ENCODE measurements around the gene UNC13A.

The UNC13A gene

DNA sequence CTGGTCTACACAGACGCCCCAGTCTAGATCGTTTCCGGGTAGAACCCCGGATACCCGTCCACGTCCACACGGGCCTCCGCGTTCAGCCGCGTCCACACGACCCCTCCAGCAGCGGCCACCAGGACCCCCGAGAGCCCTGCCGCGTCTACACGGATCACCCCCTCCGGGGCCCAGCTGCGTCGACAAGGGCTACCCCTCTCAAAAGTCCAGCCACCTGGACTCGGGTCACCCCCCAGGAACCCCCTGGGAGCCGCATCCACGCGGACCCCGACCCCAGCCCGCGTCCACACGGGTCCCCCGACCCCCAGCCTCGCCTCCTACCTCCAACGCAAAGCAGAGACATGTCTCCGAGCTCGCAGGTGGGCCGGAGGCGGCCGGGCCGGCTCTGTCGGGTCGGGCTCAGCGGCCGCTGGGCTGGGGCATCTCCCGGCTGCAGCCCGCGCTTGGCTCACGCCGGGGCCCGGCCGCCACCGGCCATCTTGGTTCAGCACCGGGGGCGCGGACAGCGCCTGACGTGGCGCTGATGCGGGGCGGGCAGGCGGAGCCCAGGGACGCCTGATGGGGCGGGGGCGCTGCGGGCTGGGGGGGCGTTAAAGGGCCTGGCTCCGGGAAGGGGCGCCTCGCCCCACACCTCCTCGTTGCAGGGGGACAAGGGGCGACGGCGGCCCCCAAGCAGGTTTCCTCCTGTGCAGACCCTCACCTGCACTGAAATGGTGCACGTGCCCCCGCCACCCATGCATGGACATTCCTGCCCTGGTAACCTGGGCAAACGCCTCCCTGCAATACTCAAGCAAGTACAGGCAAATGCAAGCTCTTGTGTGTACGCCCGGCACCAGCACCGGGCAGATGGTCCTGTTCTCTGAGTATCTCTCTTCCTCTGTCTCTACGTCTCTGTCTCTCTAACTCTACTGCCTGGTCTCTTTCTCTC is at the start of gene UNC13A:
UNC13A (minus strand) TSS at position 498 of the 928 bp plus-strand sequence; CDS start at position 343, 155 bp downstream.
- DNase-seq, result no peak

DNA sequence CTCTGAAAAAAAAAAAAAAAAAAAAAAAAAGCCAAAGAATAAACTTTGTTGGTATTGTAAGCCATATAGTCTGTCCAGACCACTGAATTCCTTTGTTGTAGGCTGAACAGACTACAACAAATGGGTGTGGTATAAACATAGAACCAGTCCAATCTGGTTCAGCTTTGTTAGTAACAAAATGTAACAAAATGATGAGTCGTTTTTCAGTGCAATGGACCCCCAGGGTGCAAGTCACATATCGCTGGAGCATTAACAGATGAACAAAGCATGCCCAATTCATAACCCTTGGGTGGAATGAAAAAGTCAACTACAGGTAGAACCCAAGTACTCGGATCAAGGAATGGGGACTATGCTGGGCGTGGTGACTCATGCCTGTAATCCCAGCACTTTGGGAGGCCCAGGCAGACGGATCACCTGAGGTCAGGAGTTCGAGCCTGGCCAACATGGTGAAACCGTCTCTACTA is 49.6 kb upstream of the UNC13A start:
- DNase-seq, result no peak

DNA sequence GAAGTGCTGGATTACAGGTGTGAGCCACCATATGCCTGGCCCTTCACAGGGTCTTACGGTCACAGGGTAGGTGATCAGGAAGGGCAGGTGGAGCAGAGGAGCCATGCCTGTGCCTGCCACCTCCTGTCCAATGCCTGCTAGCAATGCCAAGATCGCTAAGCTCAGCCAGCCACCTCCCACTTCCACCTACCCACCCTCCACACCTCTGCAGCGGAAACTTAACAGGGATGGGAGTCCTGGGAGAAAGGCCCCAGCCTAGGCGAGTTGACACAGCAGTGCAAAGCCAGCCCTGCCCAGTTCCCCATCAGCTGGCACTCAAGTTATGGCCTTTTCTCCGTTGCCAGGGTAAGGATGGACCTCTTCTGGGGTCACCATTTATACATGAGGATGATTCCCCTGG is 47.3 kb upstream of the UNC13A start:
- no peak for DNase-seq

DNA sequence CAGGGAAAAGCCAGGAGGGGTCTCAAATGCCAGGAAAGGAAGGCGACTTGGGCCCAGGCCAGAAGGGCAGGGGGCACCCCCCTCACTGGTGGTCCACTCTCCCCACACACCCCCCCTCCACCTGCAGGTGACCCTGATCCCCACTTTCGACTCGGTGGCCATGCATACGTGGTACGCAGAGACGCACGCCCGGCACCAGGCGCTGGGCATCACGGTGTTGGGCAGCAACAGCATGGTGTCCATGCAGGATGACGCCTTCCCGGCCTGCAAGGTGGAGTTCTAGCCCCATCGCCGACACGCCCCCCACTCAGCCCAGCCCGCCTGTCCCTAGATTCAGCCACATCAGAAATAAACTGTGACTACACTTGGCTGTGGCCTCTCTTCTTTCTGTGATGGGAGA is 46.0 kb upstream of the UNC13A start:
- DNase-seq, result no peak

DNA sequence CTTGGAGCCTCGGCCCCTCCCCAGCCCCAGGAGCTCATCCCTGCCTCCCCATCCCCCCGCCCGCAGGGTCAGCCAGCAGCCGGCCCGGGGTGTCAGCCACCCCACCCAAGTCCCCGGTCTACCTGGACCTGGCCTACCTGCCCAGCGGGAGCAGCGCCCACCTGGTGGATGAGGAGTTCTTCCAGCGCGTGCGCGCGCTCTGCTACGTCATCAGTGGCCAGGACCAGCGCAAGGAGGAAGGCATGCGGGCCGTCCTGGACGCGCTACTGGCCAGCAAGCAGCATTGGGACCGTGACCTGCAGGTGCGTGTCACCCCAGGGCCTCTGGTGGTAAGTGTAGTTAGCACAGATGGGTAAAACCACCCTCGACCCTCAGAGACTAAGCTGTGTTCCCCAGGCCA is 45.0 kb upstream of the UNC13A start:
- no peak for DNase-seq

DNA sequence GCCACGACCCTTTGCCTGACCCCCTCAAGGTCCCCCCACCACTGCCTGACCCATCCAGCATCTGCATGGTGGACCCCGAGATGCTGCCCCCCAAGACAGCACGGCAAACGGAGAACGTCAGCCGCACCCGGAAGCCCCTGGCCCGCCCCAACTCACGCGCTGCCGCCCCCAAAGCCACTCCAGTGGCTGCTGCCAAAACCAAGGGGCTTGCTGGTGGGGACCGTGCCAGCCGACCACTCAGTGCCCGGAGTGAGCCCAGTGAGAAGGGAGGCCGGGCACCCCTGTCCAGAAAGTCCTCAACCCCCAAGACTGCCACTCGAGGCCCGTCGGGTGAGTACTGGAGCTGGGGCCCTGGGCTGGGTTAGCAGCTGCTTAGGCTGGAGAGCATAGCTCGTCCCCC is 39.7 kb upstream of the UNC13A start:
- no peak for DNase-seq

DNA sequence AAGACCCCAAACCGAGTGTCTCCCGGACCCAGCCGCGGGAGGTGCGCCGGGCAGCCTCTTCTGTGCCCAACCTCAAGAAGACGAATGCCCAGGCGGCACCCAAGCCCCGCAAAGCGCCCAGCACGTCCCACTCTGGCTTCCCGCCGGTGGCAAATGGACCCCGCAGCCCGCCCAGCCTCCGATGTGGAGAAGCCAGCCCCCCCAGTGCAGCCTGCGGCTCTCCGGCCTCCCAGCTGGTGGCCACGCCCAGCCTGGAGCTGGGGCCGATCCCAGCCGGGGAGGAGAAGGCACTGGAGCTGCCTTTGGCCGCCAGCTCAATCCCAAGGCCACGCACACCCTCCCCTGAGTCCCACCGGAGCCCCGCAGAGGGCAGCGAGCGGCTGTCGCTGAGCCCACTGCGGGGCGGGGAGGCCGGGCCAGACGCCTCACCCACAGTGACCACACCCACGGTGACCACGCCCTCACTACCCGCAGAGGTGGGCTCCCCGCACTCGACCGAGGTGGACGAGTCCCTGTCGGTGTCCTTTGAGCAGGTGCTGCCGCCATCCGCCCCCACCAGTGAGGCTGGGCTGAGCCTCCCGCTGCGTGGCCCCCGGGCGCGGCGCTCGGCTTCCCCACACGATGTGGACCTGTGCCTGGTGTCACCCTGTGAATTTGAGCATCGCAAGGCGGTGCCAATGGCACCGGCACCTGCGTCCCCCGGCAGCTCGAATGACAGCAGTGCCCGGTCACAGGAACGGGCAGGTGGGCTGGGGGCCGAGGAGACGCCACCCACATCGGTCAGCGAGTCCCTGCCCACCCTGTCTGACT is 39.0 kb upstream of the UNC13A start:
- no peak for DNase-seq

DNA sequence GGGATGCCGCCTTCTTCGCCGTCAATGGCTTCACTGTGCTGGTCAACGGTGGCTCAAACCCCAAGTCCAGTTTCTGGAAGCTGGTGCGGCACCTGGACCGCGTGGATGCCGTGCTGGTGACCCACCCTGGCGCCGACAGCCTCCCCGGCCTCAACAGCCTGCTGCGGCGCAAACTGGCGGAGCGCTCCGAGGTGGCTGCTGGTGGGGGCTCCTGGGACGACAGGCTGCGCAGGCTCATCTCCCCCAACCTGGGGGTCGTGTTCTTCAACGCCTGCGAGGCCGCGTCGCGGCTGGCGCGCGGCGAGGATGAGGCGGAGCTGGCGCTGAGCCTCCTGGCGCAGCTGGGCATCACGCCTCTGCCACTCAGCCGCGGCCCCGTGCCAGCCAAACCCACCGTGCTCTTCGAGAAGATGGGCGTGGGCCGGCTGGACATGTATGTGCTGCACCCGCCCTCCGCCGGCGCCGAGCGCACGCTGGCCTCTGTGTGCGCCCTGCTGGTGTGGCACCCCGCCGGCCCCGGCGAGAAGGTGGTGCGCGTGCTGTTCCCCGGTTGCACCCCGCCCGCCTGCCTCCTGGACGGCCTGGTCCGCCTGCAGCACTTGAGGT is 38.1 kb upstream of the UNC13A start:
- no peak for DNase-seq

DNA sequence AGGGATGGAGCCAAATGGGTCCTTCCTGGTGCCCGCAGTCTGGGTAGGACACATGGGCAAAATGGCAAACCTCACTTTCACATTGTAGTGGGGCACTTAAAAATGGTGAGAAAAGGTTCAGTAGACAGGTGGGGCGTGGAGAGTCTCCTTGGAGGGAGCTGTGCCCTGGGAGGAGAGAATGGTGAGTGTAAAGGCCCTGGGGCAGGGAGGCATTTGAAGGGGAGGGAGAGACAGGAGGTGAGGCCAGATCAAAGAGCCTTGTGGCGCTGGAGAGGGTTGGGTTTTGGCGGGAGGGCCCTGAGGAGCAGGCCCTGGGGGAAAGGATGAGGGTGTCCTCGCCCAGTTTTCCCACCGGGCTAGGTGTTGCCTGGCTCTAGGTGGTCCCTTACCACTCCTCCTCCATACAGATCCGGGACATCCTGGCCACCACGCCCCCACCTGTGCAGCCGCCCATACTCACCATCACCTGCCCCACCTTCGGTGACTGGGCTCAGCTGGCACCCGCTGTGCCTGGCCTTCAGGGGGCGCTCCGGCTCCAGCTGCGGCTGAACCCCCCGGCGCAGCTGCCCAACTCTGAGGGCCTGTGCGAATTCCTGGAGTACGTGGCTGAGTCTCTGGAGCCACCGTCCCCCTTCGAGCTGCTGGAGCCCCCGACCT is 37.4 kb upstream of the UNC13A start:
- no peak for DNase-seq

DNA sequence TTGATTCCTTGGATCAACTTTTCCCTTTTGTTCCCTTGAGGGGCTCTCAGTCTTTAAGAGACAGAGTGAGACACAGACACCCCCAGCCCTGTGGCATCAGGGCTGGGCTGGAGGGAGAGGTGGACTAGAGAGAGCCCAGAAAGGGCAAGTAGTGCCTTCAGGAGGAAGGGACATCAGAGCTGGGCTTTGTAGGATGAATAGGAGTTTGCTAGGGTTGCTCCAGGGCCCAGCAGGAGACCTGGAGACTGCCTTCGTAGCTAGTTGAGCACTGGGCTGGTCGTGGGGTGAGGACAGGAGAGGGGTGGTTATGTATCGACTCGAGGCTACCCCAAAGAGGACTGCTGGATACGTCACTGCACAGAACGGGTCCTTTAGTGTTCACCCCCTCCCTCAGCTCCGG is 36.5 kb upstream of the UNC13A start:
- DNase-seq, result no peak

DNA sequence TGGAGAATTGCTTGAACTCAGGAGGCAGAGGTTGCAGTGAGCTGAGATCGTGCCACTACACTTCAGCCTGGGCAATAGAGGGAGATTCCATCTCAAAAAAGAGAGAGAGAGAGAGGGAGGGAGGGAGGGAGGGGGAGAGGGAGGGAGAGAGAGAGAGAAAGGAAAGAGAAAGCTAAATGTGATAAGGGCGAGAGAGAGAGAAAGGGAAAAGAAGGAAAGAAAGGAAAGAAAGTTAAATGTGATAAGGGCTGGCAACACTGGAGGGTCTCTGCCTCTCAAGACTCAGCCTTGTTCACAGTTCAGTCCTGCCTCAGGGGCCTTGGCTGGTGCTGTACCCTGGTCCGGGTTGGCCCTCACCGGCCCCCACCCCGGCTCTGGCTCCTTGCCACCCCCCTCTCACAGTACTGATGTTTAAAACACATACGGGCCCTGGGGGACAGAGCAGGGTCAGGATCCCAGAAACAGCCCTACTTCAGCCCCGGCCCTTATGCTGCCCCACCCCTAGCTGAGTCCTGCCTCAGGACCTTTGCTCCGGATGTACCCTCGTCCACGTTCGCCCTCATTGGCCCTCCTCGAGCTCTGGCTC is 34.6 kb upstream of the UNC13A start:
- DNase-seq, result no peak

DNA sequence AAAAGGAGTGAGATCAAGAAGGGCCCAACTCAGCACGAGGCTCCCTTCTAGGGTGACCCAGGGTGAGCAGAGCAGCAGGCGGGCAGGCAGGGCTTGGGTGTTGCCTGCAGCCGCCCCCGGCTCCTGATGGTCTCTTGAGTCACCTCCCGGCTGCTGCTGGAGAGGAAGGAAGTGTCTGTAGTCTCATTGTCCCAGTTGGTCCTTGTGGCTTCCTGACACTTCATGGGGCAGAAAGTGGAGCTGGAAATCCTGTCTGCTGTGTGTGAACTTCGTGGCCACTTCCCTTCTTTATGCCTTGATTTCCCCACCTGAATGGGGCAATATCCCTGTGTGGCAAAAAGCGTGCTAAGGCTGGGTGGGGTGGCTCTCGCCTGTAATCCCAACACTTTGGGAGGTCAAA is 33.7 kb upstream of the UNC13A start:
- peak; percentile 61 for DNase-seq

DNA sequence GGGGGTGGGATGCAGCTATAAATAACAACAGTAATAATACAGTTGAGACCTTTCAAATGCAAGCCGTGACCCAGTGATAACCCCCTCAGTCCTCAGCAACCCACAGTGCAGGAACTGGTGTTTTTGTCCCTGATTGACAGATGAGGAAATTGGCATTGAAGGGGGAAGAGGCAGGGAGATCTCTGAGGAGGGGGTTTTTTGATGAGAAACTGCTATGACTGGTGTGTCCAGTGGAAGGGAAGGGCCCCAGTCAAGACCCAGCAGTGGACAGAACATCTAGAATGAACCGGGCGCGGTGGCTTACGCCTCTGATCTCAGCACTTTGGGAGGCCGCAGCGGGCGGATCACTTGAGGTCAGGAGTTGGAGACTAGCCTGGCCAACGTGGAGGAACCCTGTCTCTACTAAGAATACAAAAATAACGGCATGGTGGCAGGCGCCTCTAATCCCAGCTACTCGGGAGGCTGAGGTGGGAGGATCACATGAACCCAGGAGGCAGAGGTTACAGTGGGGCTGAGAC is 33.0 kb upstream of the UNC13A start:
- DNase-seq, result no peak

DNA sequence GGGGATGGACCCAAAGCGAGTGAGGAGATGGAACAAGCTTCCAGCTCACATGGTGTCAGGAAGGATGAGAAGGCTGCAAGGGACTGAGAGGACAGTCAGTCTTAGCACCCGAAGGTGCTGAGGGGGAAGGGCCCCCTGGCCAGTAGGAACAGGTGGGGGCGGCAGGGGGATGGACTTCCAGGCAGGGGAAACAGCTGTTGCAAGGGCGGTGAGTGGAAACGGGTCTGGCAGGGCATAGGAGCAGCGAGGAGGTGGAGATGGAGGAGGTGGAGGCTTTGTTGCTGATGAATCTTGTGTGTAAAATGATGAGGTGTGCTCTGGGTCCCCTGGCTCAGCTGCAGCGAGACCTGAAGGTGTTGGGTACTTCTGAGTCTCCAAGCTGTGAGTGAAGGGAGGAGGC is 32.3 kb upstream of the UNC13A start:
- no peak for DNase-seq

DNA sequence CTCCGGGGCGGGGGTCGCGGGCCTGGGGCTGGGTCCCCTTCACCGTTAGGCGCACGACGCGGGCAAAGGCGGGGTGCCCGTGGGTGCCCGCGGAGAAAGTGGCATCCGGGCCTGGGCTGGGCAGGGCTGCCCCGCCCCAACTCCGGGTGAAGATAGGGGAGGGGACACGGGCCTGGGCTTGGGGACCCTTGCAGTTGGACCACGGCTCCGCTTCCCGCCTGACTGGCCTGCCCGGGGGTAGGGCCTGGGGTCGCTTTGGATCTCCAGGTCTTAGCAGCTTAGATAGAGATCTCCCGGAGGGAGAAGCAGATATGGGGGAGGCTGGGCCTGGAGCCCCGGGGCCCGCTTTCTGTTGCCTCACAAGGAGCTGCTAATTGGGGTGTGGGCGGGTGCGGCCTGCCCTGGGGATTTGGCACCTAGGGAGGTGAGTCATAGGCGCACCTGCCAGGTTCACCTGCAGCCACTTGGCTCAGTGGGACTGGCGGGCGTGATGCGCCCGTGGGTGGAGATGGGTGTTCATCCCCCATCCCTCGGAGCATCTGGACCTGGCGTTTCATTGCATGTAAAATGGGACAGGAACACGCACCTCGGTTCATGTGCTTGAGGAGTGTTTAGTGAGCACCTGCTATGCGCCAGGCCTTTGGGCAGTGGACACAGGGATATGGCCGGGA is 31.7 kb upstream of the UNC13A start:
- no peak for DNase-seq

DNA sequence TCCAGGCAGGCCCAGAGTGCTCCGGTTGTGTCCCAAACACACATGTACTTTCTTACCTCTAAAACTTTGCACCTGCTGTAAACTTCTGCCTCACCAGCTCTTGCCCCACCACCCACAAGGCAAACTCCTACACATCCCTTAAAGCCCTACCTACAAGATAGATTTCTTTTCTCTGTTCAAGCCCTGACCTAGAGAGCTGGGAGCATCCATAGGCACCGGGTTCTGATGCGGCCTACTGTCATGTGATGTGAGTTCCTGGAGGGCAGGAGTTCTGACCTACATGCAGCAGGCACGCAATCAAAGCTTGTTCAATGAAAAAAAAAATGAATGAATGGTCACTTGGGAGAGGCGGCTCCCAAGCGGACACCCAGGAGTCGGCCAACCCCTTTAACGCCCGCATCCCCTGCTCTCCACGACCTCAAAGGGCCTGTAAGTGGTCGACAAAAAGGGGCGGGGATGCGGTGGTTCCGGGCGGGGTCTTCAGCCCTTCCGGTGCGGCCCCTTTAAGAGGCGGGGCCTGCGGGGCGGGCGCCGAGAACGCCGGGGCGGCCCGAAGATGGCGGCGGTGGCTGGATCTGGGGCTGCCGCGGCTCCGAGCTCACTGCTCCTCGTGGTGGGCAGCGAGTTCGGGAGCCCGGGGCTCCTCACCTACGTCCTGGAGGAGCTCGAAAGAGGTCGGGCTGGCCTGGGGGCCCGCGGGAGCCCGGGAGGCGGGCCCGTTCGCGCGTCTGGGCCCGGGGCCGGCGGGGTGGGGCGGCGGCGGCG is 31.0 kb upstream of the UNC13A start, which contains the start of gene MAP1S:
MAP1S (plus strand) TSS at position 534 of the 765 bp plus-strand sequence; CDS start at position 557, 23 bp downstream.
- peak; percentile 59 for DNase-seq

DNA sequence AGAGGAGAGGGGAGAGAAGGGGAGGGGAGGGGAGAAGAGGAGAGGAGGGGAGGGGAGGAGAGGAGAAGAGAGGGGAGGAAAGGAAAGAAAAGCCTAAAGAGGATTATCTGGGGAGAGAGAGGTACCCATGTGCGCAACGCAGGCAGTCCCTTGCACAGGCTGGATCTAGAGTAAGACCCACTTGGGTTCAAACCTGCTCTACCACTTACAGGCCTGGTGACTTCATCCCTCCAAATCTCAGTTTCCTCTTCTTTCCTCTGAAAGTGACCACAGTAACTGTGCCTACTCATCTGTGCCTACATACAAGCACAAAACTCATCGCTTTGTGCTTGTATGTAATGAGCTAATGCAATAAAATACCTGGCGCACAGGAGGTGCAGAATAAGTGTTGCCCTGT is 30.4 kb upstream of the UNC13A start:
- no peak for DNase-seq

DNA sequence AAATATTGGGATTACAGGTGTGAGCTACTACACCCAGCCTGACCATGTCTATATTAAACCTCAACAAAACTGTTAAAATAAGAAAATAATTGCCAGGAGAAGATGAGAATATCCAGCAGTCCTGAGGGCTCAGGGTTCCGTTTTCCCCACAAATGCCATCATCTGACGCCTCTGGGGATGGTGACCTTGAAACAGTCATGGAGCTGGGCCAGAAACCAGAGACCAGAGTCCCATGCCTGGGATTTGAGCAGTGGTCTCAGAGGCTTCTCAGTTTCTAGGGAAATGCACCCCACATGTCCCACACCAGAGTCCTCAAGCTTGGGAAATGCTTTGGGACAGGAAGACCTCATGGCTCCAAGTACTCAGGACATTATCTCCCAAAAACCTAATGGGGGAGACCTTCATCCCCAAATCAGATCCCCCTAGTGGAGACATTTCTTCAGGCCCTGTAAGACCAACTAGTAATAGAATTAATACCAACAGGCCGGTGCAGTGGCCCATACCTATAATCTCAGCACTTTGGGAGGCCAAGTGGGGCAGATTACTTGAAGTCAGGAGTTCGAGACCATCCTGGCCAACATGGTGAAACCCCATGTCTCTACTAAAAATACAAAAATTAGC is 28.3 kb upstream of the UNC13A start:
- peak; percentile 27 for DNase-seq

DNA sequence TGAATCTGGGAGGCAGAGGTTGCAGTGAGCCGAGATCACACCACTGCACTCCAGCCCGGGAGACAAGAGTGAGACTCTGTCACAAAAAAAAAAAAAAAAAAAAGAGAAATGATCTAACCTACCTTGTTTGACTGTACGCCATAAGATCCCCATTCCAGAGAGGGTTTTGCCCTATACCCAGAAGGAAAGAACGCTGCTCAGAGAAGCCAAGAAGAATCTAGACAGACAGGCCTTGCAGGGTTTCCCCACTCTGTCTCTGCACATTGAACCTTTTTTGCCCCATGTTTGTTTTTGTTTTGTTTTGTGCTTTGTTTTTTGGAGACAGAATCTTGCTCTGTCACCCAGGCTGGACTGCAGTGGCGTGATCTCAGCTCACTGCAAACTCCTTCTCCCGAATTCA is 23.7 kb upstream of the UNC13A start:
- DNase-seq, result no peak

DNA sequence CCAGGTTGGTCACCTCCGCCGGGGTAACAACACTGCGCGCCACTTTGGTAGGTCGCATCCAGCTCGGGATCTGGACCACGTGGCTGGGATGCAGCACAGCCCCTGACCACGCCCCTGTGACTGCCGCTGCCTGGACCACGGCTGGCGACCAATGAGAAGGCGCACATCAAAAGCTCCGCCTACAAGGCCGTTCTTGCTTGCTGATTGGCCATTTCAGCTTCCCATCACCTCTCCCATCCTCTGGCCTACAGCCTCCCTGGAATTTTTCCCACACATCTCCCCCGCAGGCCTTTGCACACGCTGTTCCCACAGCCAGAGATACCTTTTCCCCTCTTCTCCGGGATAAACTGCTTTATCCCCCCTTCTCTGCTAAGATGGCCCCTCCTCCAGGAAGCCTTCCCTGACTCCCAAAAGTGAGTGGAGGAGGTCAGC is 18.6 kb upstream of the UNC13A start:
- peak; percentile 57 for DNase-seq
